ENCODE measurements around the gene SCARF2. TPM values are rescaled to one million over a fixed set of nuclear protein-coding genes. Genes with fewer than 3 reads are reported as not detected.

SCARF2 gene
- total and polyA plus RNA-seq, 2 experiments from 2014 or later: 1.8 to 16.6 TPM

DNA sequence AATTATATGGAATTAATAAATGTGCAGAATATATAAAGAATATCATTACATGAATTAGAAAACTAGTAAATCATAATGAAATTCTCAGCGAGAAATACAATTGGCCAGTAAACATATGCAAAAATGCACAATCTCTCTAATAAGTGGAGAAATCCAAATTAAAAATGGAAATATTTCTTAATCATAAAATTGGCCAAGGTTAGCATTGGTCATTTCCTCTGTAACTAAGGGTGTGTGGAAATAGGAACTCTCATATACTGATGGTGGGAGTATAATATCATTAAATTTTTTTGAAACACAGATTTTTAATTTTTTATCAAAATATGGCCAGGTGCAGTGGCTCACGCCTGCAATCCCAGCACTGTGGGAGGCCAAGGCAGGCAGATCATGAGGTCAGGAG lies 51.3 kb downstream of the SCARF2 start:
- no peaks in the 10 kb centered on the region for H3K4me1 ChIP-seq (ENCODE audit: insufficient read depth)
- H3K4me2 ChIP-seq: no peak overlapping the region
- H3K27ac Mint-ChIP-seq: no peak overlapping the region
- no peaks in the 10 kb centered on the region for H3K79me2 ChIP-seq (replicated peaks; ENCODE audit: insufficient read depth)
- H3K27me3 ChIP-seq (ENCODE audit: insufficient read depth): no peaks in the 10 kb centered on the region
- DNase-seq (ENCODE audit: low spot score): no peak
- no peak overlapping the region for H3K4me3 Mint-ChIP-seq
- no peaks in the 10 kb centered on the region for H4K20me1 ChIP-seq (replicated peaks; ENCODE audit: insufficient read depth)
- no peaks in the 10 kb centered on the region for H3K36me3 Mint-ChIP-seq (ENCODE audit: low read depth)
- H3K9me2 ChIP-seq (ENCODE audit: insufficient read depth): no peaks in the 10 kb centered on the region
- no peak overlapping the region for H3K27ac ChIP-seq (ENCODE audit: low read depth)
- peaks cover 5% of the 10 kb centered on the region for H3K27me3 Mint-ChIP-seq (ENCODE audit: insufficient read depth, low read depth, poor library complexity)
- no peak overlapping the region for H2AFZ ChIP-seq
- TF ChIP-seq, protein P1, sequence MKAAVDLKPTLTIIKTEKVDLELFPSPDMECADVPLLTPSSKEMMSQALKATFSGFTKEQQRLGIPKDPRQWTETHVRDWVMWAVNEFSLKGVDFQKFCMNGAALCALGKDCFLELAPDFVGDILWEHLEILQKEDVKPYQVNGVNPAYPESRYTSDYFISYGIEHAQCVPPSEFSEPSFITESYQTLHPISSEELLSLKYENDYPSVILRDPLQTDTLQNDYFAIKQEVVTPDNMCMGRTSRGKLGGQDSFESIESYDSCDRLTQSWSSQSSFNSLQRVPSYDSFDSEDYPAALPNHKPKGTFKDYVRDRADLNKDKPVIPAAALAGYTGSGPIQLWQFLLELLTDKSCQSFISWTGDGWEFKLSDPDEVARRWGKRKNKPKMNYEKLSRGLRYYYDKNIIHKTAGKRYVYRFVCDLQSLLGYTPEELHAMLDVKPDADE (IDR thresholded peaks at IDR 0.05): no peak
- TF ChIP-seq, protein P2, sequence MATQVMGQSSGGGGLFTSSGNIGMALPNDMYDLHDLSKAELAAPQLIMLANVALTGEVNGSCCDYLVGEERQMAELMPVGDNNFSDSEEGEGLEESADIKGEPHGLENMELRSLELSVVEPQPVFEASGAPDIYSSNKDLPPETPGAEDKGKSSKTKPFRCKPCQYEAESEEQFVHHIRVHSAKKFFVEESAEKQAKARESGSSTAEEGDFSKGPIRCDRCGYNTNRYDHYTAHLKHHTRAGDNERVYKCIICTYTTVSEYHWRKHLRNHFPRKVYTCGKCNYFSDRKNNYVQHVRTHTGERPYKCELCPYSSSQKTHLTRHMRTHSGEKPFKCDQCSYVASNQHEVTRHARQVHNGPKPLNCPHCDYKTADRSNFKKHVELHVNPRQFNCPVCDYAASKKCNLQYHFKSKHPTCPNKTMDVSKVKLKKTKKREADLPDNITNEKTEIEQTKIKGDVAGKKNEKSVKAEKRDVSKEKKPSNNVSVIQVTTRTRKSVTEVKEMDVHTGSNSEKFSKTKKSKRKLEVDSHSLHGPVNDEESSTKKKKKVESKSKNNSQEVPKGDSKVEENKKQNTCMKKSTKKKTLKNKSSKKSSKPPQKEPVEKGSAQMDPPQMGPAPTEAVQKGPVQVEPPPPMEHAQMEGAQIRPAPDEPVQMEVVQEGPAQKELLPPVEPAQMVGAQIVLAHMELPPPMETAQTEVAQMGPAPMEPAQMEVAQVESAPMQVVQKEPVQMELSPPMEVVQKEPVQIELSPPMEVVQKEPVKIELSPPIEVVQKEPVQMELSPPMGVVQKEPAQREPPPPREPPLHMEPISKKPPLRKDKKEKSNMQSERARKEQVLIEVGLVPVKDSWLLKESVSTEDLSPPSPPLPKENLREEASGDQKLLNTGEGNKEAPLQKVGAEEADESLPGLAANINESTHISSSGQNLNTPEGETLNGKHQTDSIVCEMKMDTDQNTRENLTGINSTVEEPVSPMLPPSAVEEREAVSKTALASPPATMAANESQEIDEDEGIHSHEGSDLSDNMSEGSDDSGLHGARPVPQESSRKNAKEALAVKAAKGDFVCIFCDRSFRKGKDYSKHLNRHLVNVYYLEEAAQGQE (IDR thresholded peaks at IDR 0.05; ENCODE audit: unreplicated experiment): no peak
- TF ChIP-seq JUNB (IDR thresholded peaks at IDR 0.05; ENCODE audit: unreplicated experiment) (no peak), ZNF331 (CRISPR knock-in tag; IDR thresholded peaks at IDR 0.05; ENCODE audit: low read depth) (no peak)
- H3K9me3 Mint-ChIP-seq: no peaks in the 10 kb centered on the region; the same call in 2 of the 3 replicates
- peaks cover 5% of the 10 kb centered on the region for H3K4me1 Mint-ChIP-seq
- H3K36me3 ChIP-seq (ENCODE audit: insufficient read depth): no peaks in the 10 kb centered on the region
- ATAC-seq: no peak
- peaks cover 6% of the 10 kb centered on the region; the same call in 1 of the 2 replicates for H3F3A ChIP-seq (replicated peaks; ENCODE audit: low read depth)
- no peak overlapping the region for H3K4me3 ChIP-seq

DNA sequence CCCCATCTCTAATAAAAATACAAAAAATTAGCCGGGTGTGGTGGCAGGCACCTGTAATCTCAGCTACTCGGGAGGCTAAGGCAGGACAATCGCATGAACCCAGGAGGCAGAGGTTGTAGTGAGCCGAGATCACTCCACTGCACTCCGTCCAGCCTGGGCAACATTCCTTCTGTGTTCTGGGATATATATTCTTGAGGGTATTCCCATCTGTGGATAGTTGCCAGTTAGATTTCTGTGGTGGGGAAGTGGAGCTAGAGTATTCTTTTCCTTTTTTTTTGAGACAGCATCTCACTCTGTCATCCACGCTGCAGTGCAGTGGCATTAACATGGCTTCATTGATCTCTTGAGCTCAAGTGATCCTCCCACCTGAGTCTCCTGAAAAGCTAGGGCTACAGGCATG lies 52.8 kb downstream of the SCARF2 start:
- Mint-ChIP-seq H3K9me3 (no peaks in the 10 kb centered on the region; the same call in 2 of the 3 replicates), H3K4me3 (no peak overlapping the region), H3K27ac (no peak overlapping the region), H3K27me3 (ENCODE audit: insufficient read depth, low read depth, poor library complexity) (peaks cover 2% of the 10 kb centered on the region), H3K36me3 (ENCODE audit: low read depth) (no peaks in the 10 kb centered on the region), H3K4me1 (peaks cover 13% of the 10 kb centered on the region)
- Histone ChIP-seq H3K4me2 (no peak overlapping the region), H4K20me1 (replicated peaks; ENCODE audit: insufficient read depth) (no peaks in the 10 kb centered on the region), H3K9me2 (ENCODE audit: insufficient read depth) (no peaks in the 10 kb centered on the region), H3K36me3 (ENCODE audit: insufficient read depth) (no peaks in the 10 kb centered on the region), H3K4me1 (ENCODE audit: insufficient read depth) (peaks cover 8% of the 10 kb centered on the region), H3F3A (replicated peaks; ENCODE audit: low read depth) (peaks cover 6% of the 10 kb centered on the region; the same call in 1 of the 2 replicates), H3K27ac (ENCODE audit: low read depth) (no peak overlapping the region), H3K4me3 (no peak overlapping the region), H3K27me3 (ENCODE audit: insufficient read depth) (no peaks in the 10 kb centered on the region), H3K79me2 (replicated peaks; ENCODE audit: insufficient read depth) (no peaks in the 10 kb centered on the region), H2AFZ (no peak overlapping the region)
- ATAC-seq (no peak), DNase-seq (ENCODE audit: low spot score) (no peak)
- TF ChIP-seq EZH2phosphoT487 (IDR thresholded peaks at IDR 0.05; ENCODE audit: unreplicated experiment) (no peak), ZNF331 (CRISPR knock-in tag; IDR thresholded peaks at IDR 0.05; ENCODE audit: low read depth) (no peak), CREB1 (CRISPR knock-in tag; IDR thresholded peaks at IDR 0.05; ENCODE audit: low read depth) (no peak)
- TF ChIP-seq, protein P2 (IDR thresholded peaks at IDR 0.05; ENCODE audit: unreplicated experiment): no peak
- TF ChIP-seq, protein P1 (IDR thresholded peaks at IDR 0.05): no peak

Measured in GM23338 (cell line).